Adipose tissue (tissue), 3 donors: ENCODE data around the gene DPPA2. TPM values are rescaled to one million over a fixed set of nuclear protein-coding genes. Genes with fewer than 3 reads are reported as not detected.

Experiments
- polyA plus RNA-seq, 3 donors: library from polyadenylated mRNA; stranded (reverse); fragments of 200-250 nt; gene quantifications; one replicate each; pipeline ENCODE4 v1.2.3, GENCODE V29; 2013
- donor health status: healthy with polysubstance abuse.
- donor health status: Bipolar disorder and iron deficiency.
- donor health status: healthy.

Gene DPPA2
- polyA plus RNA-seq, 3 donors: not detected

Other genes starting within 250 kb of the DPPA2 start
- gene MORC1, start 198.4 kb downstream of the DPPA2 start, polyA plus RNA-seq: under 1 TPM in 1 of 3 donors, not detected in 2; 0.01 TPM
- not detected for gene C3orf85, start 179.8 kb downstream of the DPPA2 start, polyA plus RNA-seq
- gene DPPA4, start 21.0 kb upstream of the DPPA2 start, polyA plus RNA-seq: not detected